Glutamatergic neuron (in vitro differentiated cells): Measurements from ENCODE around the gene TRAF3IP3. TPM values are rescaled to one million over a fixed set of nuclear protein-coding genes. Genes with fewer than 3 reads are reported as not detected.

Experiments used
- DNase-seq: peaks from one replicate; pipeline ENCODE4 v3.0.0; 2022
- H3K27ac Mint-ChIP-seq: one replicate; pipeline ENCODE4 v1.8.0; 2020; ENCODE audit warnings: mild to moderate bottlenecking, mixed read lengths, inconsistent platforms; ENCODE audit not compliant: unreplicated experiment
- H3K27me3 Mint-ChIP-seq: one replicate; pipeline ENCODE4 v1.8.0; 2020; ENCODE audit warnings: mild to moderate bottlenecking, moderate library complexity, mixed read lengths, inconsistent platforms; ENCODE audit not compliant: unreplicated experiment
- H3K36me3 Mint-ChIP-seq: one replicate; pipeline ENCODE4 v1.8.0; 2020; ENCODE audit warnings: mild to moderate bottlenecking, mixed read lengths, inconsistent platforms; ENCODE audit not compliant: unreplicated experiment
- H3K4me1 Mint-ChIP-seq: one replicate; pipeline ENCODE4 v1.8.0; 2020; ENCODE audit warnings: mild to moderate bottlenecking, low read depth, mixed read lengths, inconsistent platforms; ENCODE audit not compliant: unreplicated experiment
- H3K4me3 Mint-ChIP-seq: one replicate; pipeline ENCODE4 v1.8.0; 2020; ENCODE audit warnings: mild to moderate bottlenecking, mixed read lengths, inconsistent platforms; ENCODE audit not compliant: unreplicated experiment
- H3K9me3 Mint-ChIP-seq: one replicate; pipeline ENCODE4 v1.8.0; 2020; ENCODE audit warnings: mild to moderate bottlenecking, moderate library complexity, mixed read lengths, inconsistent platforms; ENCODE audit not compliant: unreplicated experiment
- CTCF ChIP-seq: fragments of 200-600 bp; sonication (generic); IDR thresholded peaks from one replicate; pipeline ENCODE4 v1.5.0; 2021; ENCODE audit not compliant: partially characterized antibody, unreplicated experiment
- total RNA-seq: library from RNA; stranded (reverse); fragmentation: NEBNext Ultra II Directional; extraction: Animal tissue kit (Norgen Biotek cat#: 25700); gene quantifications from one replicate; pipeline ENCODE4 v1.2.1, GENCODE V29; 2021; ENCODE audit not compliant: unreplicated experiment

TRAF3IP3 gene
- total RNA-seq, 1 donor from 2014 or later = not detected

DNA sequence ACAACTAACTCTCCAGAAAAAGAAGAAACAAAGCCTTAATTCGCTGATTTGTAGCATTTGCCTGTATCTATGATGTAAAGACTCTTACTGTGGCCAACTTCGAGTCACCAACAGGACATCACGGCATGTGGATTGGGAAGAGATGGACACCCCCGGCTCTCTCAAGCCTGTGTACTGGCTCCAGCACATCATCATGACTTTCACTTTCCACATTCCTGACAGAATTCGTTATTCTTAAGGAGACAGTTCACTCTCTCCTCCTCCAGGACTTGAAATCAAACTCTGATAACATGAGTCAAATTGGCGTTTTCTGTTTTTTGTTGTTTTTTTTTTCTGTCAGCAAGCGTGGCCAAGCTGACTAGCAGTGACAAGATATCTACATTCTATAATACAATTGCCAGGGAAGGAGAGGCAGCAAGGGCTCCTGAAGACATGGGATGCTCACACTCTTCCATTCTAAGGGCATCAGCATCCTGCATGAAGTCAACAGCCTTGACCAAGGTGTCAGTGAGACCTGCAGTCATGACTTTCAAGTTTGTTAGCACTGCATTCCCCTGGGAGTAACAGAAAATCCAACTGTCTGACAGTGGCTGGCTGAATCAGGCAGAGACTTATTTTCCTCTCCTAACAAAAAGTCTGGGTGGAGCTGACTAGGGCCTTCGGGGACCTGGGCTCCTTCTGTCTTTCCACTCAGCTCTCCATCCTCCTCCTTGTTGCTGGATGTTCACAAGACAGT lies 13.3 kb upstream of the TRAF3IP3 start:
- Mint-ChIP-seq H3K27ac (no peak overlapping the region), H3K9me3 (peaks cover 2% of the 10 kb centered on the region), H3K27me3 (no peaks in the 10 kb centered on the region), H3K4me1 (peaks cover 17% of the 10 kb centered on the region), H3K36me3 (no peaks in the 10 kb centered on the region), H3K4me3 (no peak overlapping the region)
- DNase-seq = no peak
- TF ChIP-seq CTCF = no peak

DNA sequence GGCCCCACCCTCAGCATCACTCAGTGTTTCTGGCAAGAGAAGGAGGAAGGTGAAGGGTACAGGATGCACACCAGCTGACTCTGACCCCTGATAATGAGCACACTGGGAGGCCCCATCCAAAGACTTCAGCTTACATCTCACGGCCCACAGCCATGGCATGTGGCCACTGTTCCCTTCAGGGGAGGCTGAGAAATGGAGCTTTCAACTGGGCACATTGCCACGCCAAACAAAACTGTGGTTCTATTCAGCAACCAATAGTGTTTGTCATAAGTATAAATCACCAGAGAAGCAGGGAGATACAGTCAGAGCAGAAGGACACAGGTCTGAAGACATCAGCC lies 12.7 kb upstream of the TRAF3IP3 start:
- no peak overlapping the region for H3K27ac Mint-ChIP-seq
- peaks cover 2% of the 10 kb centered on the region for H3K9me3 Mint-ChIP-seq
- DNase-seq = no peak
- no peak for TF ChIP-seq CTCF
- no peaks in the 10 kb centered on the region for H3K36me3 Mint-ChIP-seq
- H3K4me3 Mint-ChIP-seq = no peak overlapping the region
- no peaks in the 10 kb centered on the region for H3K27me3 Mint-ChIP-seq
- peaks cover 17% of the 10 kb centered on the region for H3K4me1 Mint-ChIP-seq

- peak overlapping the region; percentile 21 for H3K4me3 Mint-ChIP-seq
- peaks cover 17% of the 10 kb centered on the region for H3K4me1 Mint-ChIP-seq
- H3K27me3 Mint-ChIP-seq = no peaks in the 10 kb centered on the region
- DNase-seq = no peak
- H3K27ac Mint-ChIP-seq = no peak overlapping the region
- TF ChIP-seq CTCF = no peak
- peaks cover 2% of the 10 kb centered on the region for H3K9me3 Mint-ChIP-seq
- no peaks in the 10 kb centered on the region for H3K36me3 Mint-ChIP-seq
Observed at GRCh38 chr1:209746451-209747165, 9.2 kb upstream of the TRAF3IP3 start.

GRCh38 chr1:209747580-209748262 lies 8.1 kb upstream of the TRAF3IP3 start:
- peak; percentile 83 for DNase-seq
- peak overlapping the region; percentile 52 for H3K27ac Mint-ChIP-seq
- H3K4me3 Mint-ChIP-seq = peak overlapping the region; percentile 87
- no peaks in the 10 kb centered on the region for H3K27me3 Mint-ChIP-seq
- TF ChIP-seq CTCF = peak; percentile 98
- no peaks in the 10 kb centered on the region for H3K36me3 Mint-ChIP-seq
- peaks cover 2% of the 10 kb centered on the region for H3K9me3 Mint-ChIP-seq
- H3K4me1 Mint-ChIP-seq = peaks cover 15% of the 10 kb centered on the region

DNA sequence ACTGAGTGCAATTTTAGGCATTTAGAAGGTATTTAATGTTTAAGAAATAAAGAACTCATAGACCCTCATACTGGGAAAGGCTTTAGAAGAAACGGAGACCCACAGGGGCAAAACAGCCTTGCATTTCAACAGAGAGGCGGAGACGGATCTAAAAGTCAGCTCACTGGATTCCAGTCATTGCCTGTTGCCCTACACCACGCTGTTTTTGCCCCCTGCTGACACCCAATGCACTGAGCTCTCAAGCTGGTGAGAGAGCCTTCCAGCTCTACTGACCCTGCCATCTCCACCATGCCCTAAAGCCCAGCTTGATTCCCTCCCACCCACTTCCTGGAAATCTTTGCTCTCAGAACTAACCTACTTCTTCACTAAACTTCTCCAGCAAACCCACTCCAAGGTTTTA lies 7.2 kb upstream of the TRAF3IP3 start:
- no peak for DNase-seq

More for the DNA sequence above, 7.2 kb upstream of the TRAF3IP3 start:
- TF ChIP-seq CTCF = no peak
- no peaks in the 10 kb centered on the region for H3K27me3 Mint-ChIP-seq
- H3K4me1 Mint-ChIP-seq = peaks cover 11% of the 10 kb centered on the region
- H3K27ac Mint-ChIP-seq = no peak overlapping the region
- H3K36me3 Mint-ChIP-seq = no peaks in the 10 kb centered on the region
- H3K9me3 Mint-ChIP-seq = peaks cover 2% of the 10 kb centered on the region
- no peak overlapping the region for H3K4me3 Mint-ChIP-seq
